H1 (cell line): ENCODE results near the gene PER2. TPM values are rescaled to one million over a fixed set of nuclear protein-coding genes. Genes with fewer than 3 reads are reported as not detected.

Experiments used
- CTCF ChIA-PET: fragments of 300-600 bp; sonication (Branson Sonifier 250); formaldehyde crosslinking; loops from one replicate; lab custom pipeline; 2021; ENCODE audit not compliant: partially characterized antibody; lab: Charles Lee
- POLR2A ChIA-PET: fragments of 300-600 bp; sonication (Branson Sonifier 250); formaldehyde crosslinking; loops from one replicate; lab custom pipeline; 2021; ENCODE audit warnings: inconsistent platforms; ENCODE audit not compliant: partially characterized antibody; lab: Charles Lee
- DNase-seq, 2 experiments: peaks; one replicate each; pipeline versions ENCODE4 v3.0.0 to v3.0.0-alpha.2; 2010 to 2022; ENCODE audit warnings: low spot score in 2 of 2, low read depth in 1 of 2, mixed read lengths in 1 of 2
- FAIRE-seq: peaks from 2 replicates; lab custom pipeline; 2011; peaks lifted over from hg19 to GRCh38; lab: Jason Lieb, UNC
- H2AFZ ChIP-seq: 2 replicates; pipeline ENCODE4 v1.8.1; 2012; ENCODE audit warnings: low read length, inconsistent platforms
- H2AK5ac ChIP-seq: 2 replicates; pipeline ENCODE4 v1.6.1; 2013; ENCODE audit warnings: low read depth, low read length
- H2BK120ac ChIP-seq: replicated peaks from 2 replicates; pipeline ENCODE3; 2013; ENCODE audit warnings: low read depth, low read length, inconsistent platforms
- H2BK12ac ChIP-seq: 2 replicates; pipeline ENCODE4 v1.6.1; 2013; ENCODE audit warnings: low read depth, low read length
- H2BK15ac ChIP-seq: 2 replicates; pipeline ENCODE4 v1.6.1; 2013; ENCODE audit warnings: low read length
- H2BK20ac ChIP-seq: 2 replicates; pipeline ENCODE4 v1.6.1; 2013; ENCODE audit warnings: low read length
- H2BK5ac ChIP-seq: 2 replicates; pipeline ENCODE4 v1.6.1; 2013; ENCODE audit warnings: low read depth, low read length
- H3K14ac ChIP-seq: 2 replicates; pipeline ENCODE4 v1.6.1; 2013; ENCODE audit warnings: inconsistent platforms; ENCODE audit not compliant: insufficient read length
- H3K18ac ChIP-seq: 2 replicates; pipeline ENCODE4 v1.6.1; 2013; ENCODE audit warnings: low read length; ENCODE audit errors: extremely low read depth
- H3K23ac ChIP-seq: 2 replicates; pipeline ENCODE4 v1.6.1; 2013; ENCODE audit warnings: inconsistent platforms; ENCODE audit not compliant: insufficient read length
- H3K23me2 ChIP-seq: 2 replicates; pipeline ENCODE4 v1.6.1; 2013; ENCODE audit warnings: low read depth, low read length
- H3K27ac ChIP-seq: 2 replicates; pipeline ENCODE4 v1.6.1; 2011; ENCODE audit warnings: low read depth, low read length, inconsistent platforms
- H3K27me3 ChIP-seq, 4 experiments: replicated peaks in 1 of 4; 1 replicate in 1 of 4; 2 replicates in 3 of 4; pipeline versions ENCODE4 v1.6.1 to v1.8.1; 2011 to 2013; ENCODE audit warnings: low read length in 3 of 4, mild to moderate bottlenecking in 3 of 4, inconsistent platforms in 2 of 4, mixed read lengths in 2 of 4, moderate library complexity in 1 of 4; ENCODE audit not compliant: control insufficient read depth in 3 of 4, insufficient read depth in 3 of 4; ENCODE audit errors: extremely low read depth in 1 of 4
- H3K36me3 ChIP-seq, 4 experiments: 2 replicates each; pipeline versions ENCODE4 v1.6.1 to v1.8.1; 2011 to 2013; ENCODE audit warnings: mild to moderate bottlenecking in 4 of 4, low read length in 3 of 4, moderate library complexity in 2 of 4, control low read depth in 1 of 4, inconsistent platforms in 1 of 4; ENCODE audit not compliant: insufficient read depth in 4 of 4, control insufficient read depth in 2 of 4
- H3K4ac ChIP-seq: replicated peaks from 2 replicates; pipeline ENCODE3; 2013; ENCODE audit warnings: low read length, low read depth, mixed read lengths, inconsistent platforms; ENCODE audit not compliant: insufficient read length
- H3K4me1 ChIP-seq, 4 experiments: replicated peaks in 1 of 4; 1 replicate in 1 of 4; 2 replicates in 3 of 4; pipeline versions ENCODE4 v1.6.1 to v1.8.1; 2011 to 2013; ENCODE audit warnings: low read length in 3 of 4, inconsistent platforms in 2 of 4, mixed read lengths in 1 of 4; ENCODE audit not compliant: insufficient read depth in 4 of 4, control insufficient read depth in 3 of 4
- H3K4me2 ChIP-seq, 2 experiments: 2 replicates each; pipeline versions ENCODE4 v1.6.1 to v1.8.1; 2011 to 2013; ENCODE audit warnings: low read depth in 2 of 2, low read length in 2 of 2, control low read depth in 1 of 2, inconsistent platforms in 1 of 2, mild to moderate bottlenecking in 1 of 2; ENCODE audit not compliant: insufficient read depth in 1 of 2
- H3K4me3 ChIP-seq, 4 experiments: fragments of 200-600, 300-600 bp in 1 of 4; sonication (generic), shearing (Covaris generic), sonication (Bioruptor Twin) in 1 of 4; 2 replicates each; pipeline versions ENCODE4 v1.5.1 to v1.8.1; 2011 to 2016; ENCODE audit warnings: low read length in 4 of 4, low read depth in 3 of 4, control low read depth in 2 of 4, inconsistent platforms in 2 of 4, mild to moderate bottlenecking in 2 of 4, mixed read lengths in 1 of 4, moderate library complexity in 1 of 4; ENCODE audit not compliant: insufficient read depth in 2 of 4; ENCODE audit errors: extremely low read depth in 1 of 4
- H3K56ac ChIP-seq: replicated peaks from 2 replicates; pipeline ENCODE3; 2013; ENCODE audit warnings: low read depth, mild to moderate bottlenecking, mixed read lengths, low read length, inconsistent platforms; ENCODE audit not compliant: insufficient read length
- H3K79me1 ChIP-seq: 2 replicates; pipeline ENCODE4 v1.6.1; 2013; ENCODE audit warnings: low read depth, low read length, control low read depth
- H3K79me2 ChIP-seq, 2 experiments: 2 replicates each; pipeline versions ENCODE4 v1.6.1 to v1.8.1; 2012 to 2013; ENCODE audit warnings: low read length in 2 of 2, mild to moderate bottlenecking in 2 of 2, inconsistent platforms in 1 of 2; ENCODE audit not compliant: insufficient read depth in 2 of 2, control insufficient read depth in 1 of 2
- H3K9ac ChIP-seq, 4 experiments: replicated peaks in 1 of 4; 1 replicate in 1 of 4; 2 replicates in 3 of 4; pipeline versions ENCODE4 v1.6.1 to v1.8.1; 2011 to 2013; ENCODE audit warnings: low read depth in 3 of 4, low read length in 3 of 4, control low read depth in 2 of 4, mild to moderate bottlenecking in 2 of 4, moderate library complexity in 2 of 4, inconsistent platforms in 1 of 4; ENCODE audit errors: extremely low read depth in 1 of 4
- H3K9me3 ChIP-seq, 2 experiments: 2 replicates each; pipeline versions ENCODE4 v1.6.1 to v1.8.1; 2012 to 2013; ENCODE audit warnings: mild to moderate bottlenecking in 2 of 2, moderate library complexity in 2 of 2, control low read depth in 1 of 2, inconsistent platforms in 1 of 2, low read depth in 1 of 2, low read length in 1 of 2, mixed read lengths in 1 of 2; ENCODE audit not compliant: insufficient read depth in 2 of 2
- H4K20me1 ChIP-seq, 2 experiments: replicated peaks in 1 of 2; 2 replicates each; pipeline versions ENCODE3 to v1.8.1; 2011 to 2013; ENCODE audit warnings: inconsistent platforms in 2 of 2, low read length in 2 of 2, mild to moderate bottlenecking in 1 of 2; ENCODE audit not compliant: insufficient read depth in 2 of 2, control insufficient read depth in 1 of 2
- H4K5ac ChIP-seq: 2 replicates; pipeline ENCODE4 v1.6.1; 2013; ENCODE audit warnings: low read length, low read depth, mixed read lengths, inconsistent platforms; ENCODE audit not compliant: insufficient read length
- H4K8ac ChIP-seq: 2 replicates; pipeline ENCODE4 v1.8.0; 2013; ENCODE audit warnings: mild to moderate bottlenecking, moderate library complexity, low read length, inconsistent platforms; ENCODE audit not compliant: insufficient read depth; ENCODE audit errors: extremely low read depth
- H4K91ac ChIP-seq: replicated peaks from 2 replicates; pipeline ENCODE3; 2013; ENCODE audit warnings: low read length, mixed read lengths, inconsistent platforms; ENCODE audit not compliant: insufficient read length
- EZH2 ChIP-seq: fragments of 200-600 bp; sonication (generic); IDR thresholded peaks from 2 replicates; pipeline ENCODE4 v1.7.1; 2012; ENCODE audit warnings: low read depth, mild to moderate bottlenecking, moderate library complexity, low read length, inconsistent platforms; ENCODE audit not compliant: severe bottlenecking
- MAFK ChIP-seq: IDR thresholded peaks from 2 replicates; pipeline ENCODE4 v1.6.1; 2012; ENCODE audit warnings: low read depth, mild to moderate bottlenecking, improper control_type of control experiment, low read length
- TAF1 ChIP-seq: IDR thresholded peaks from 2 replicates; pipeline ENCODE4 v1.6.1; 2011; ENCODE audit warnings: mild to moderate bottlenecking, low read depth, low read length
- TBP ChIP-seq: IDR thresholded peaks from 2 replicates; pipeline ENCODE4 v1.6.1; 2011; ENCODE audit warnings: low read depth, low read length, improper control_type of control experiment
- WGBS, 2 experiments: shearing (Covaris generic) in 1 of 2; methylation state at CpG; one replicate each; pipeline versions ENCODE4 v1.1.6 to v1.1.7; 2013 to 2015; ENCODE audit warnings: low lambda C conversion rate in 2 of 2, mixed read lengths in 2 of 2, inconsistent platforms in 1 of 2, low coverage in 1 of 2, missing lambda C conversion rate in 1 of 2; ENCODE audit not compliant: insufficient replicate concordance in 2 of 2, insufficient coverage in 1 of 2, insufficient read length in 1 of 2; ENCODE audit errors: extremely low coverage in 1 of 2, missing lambda C conversion rate in 1 of 2; 5-methylcytosine and 5-hydroxymethylcytosine counted together
- polyA plus RNA-seq, 7 experiments: library from polyadenylated mRNA; depleted of rRNA in 3 of 7; stranded (reverse) in 5 of 7; unstranded in 2 of 7; fragments of >200 nt in 5 of 7; fragments of 200-250 nt in 2 of 7; gene quantifications; 1 replicate in 5 of 7; 2 replicates in 1 of 7; 4 replicates in 1 of 7; pipeline versions ENCODE4 v1.2.1 to v1.2.3, GENCODE V29; 2011 to 2013; ENCODE audit warnings: missing spikeins in 2 of 7, mixed read lengths in 2 of 7
- total RNA-seq: library from RNA; stranded (reverse); fragmentation: NEBNext Ultra II Directional; extraction: Animal tissue kit (Norgen Biotek cat#: 25700); gene quantifications from 2 replicates; pipeline ENCODE4 v1.2.1, GENCODE V29; 2021

The PER2 gene
- total and polyA plus RNA-seq, 2 of the 8 experiments (the other 6 are each of a cell fraction or from before 2014, with no cell fraction given): 0.91 to 5.5 TPM

DNA sequence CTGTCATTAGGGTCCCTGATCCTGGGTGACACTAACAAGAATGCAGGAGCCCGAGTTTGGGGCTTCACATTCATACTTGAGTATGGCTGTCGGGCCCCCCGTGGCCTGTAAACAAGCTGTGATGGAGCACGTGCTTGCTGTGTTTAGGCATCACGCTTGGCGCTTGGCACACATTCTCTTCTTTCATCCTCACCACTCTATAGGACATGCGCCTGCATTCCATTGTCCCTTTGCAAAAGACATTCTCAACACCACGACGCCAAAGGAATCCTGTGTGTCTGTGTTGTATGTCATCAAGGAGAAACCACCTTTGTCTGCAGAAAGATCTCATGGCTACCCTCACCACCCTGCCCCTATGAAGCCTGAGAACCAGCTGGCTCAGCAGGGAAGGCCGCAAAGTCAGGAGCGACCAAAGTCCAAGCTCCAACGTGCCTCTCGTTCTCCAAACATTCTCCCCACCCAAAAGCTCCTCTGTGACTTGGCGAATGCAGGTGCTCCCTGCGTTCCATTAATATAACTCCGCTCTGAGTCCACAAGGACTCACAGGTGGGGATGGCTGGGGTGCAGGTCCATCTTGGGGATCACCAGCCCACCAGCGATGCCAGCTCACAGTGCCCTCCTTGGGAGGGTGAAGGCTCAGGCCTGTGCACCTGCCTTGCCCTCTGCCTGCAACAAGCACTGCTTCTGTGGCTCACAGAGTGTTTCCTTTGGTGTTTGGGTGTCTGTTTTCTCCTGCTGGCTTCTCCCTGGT is 6.2 kb upstream of the PER2 start:
- H3K4me3 ChIP-seq: no peak overlapping the region

More for the DNA sequence above, 6.2 kb upstream of the PER2 start:
- Histone ChIP-seq H3K14ac (no peak overlapping the region), H3K79me2 (no peaks in the 10 kb centered on the region), H4K8ac (peak overlapping the region; percentile 20; the same call in 1 of the 2 replicates), H4K91ac (no peak overlapping the region), H2BK12ac (no peak overlapping the region), H3K4me2 (no peak overlapping the region), H3K23ac (no peak overlapping the region), H4K20me1 (no peaks in the 10 kb centered on the region), H3K9me3 (no peaks in the 10 kb centered on the region), H2AFZ (no peak overlapping the region), H3K36me3 (no peaks in the 10 kb centered on the region), H2BK15ac (no peak overlapping the region), H3K56ac (no peak overlapping the region), H3K27ac (no peak overlapping the region), H3K18ac (no peak overlapping the region), H3K23me2 (peaks cover under 1% of the 10 kb centered on the region; the same call in 1 of the 2 replicates), H3K27me3 (peaks cover 0 to 2% (median 0%) of the 10 kb centered on the region in 4 experiments; a peak in 2 of 7 replicates), H3K4ac (no peak overlapping the region), H2BK20ac (no peak overlapping the region), H3K4me1 (peaks cover 5 to 11% (median 8%) of the 10 kb centered on the region in 4 experiments), H4K5ac (no peak overlapping the region), H3K9ac (no peak overlapping the region), H2BK120ac (no peak overlapping the region), H2BK5ac (no peak overlapping the region), H3K79me1 (no peaks in the 10 kb centered on the region), H2AK5ac (no peak overlapping the region; the same call in 1 of the 2 replicates)
- 95% methylated on average over 17 of the region's 17 CpGs; no CpG with 5 or more reads in 1 of the 2 experiments for WGBS, 2 experiments
- TF ChIP-seq MAFK (no peak), TBP (no peak), TAF1 (no peak), EZH2 (no peak)
- no peak for DNase-seq
- POLR2A ChIA-PET: no interaction called here
- FAIRE-seq: no peak
- CTCF ChIA-PET: interaction anchor here (1.0 to 2.7 kb wide), 5 partner anchors 9 to 63 kb away, joined by 3 to 12 read pairs (median 6); no protein-coding TSS in a partner anchor
